Measurements from ENCODE around the gene CX3CR1. TPM values are rescaled to one million over a fixed set of nuclear protein-coding genes. Genes with fewer than 3 reads are reported as not detected.

Gene CX3CR1
- total RNA-seq, 1 donor from 2014 or later = 4.2 TPM

DNA sequence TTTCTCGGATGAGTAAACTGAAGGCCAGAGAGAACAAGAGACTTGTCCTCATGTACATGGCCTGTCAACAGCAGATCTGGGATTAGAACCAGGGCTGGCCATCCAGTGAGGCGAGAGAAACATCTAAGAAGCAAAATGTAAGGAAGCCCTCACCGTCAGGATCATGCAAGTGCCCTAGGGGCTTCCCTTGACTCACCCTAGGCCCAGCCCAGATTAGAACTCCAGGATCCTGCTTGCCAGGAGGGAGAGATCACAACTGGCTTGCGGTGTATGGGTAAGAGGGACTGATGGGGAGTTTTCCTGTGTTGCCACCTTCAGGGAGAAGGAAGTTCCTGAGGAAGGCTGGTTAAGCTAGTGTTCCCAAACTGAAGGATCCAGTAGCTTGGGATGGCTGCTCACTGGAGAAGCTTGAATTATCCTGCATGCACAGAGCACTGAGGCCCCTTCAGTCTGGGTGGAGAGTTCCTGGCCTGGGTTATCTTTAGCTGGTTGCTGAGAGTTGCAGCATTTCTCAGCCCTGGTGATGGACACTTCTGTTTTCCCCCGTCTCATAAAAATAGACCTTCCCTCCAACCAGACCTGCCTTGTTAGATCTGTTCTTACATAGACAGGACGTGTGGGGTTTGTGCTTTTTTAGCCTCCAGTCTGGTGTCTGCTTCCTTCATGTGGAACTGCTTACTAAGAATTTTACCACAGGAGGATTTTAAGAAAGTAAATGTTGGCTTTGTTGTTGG lies 59.3 kb downstream of the CX3CR1 start:
- DNase-seq (ENCODE audit: low spot score) = no peak
- no peaks in the 10 kb centered on the region for H3K9me3 Mint-ChIP-seq (ENCODE audit: unreplicated experiment)
- TF ChIP-seq, protein P1, sequence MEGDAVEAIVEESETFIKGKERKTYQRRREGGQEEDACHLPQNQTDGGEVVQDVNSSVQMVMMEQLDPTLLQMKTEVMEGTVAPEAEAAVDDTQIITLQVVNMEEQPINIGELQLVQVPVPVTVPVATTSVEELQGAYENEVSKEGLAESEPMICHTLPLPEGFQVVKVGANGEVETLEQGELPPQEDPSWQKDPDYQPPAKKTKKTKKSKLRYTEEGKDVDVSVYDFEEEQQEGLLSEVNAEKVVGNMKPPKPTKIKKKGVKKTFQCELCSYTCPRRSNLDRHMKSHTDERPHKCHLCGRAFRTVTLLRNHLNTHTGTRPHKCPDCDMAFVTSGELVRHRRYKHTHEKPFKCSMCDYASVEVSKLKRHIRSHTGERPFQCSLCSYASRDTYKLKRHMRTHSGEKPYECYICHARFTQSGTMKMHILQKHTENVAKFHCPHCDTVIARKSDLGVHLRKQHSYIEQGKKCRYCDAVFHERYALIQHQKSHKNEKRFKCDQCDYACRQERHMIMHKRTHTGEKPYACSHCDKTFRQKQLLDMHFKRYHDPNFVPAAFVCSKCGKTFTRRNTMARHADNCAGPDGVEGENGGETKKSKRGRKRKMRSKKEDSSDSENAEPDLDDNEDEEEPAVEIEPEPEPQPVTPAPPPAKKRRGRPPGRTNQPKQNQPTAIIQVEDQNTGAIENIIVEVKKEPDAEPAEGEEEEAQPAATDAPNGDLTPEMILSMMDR (IDR thresholded peaks at IDR 0.05; ENCODE audit: unreplicated experiment) = no peak
- peaks cover 16% of the 10 kb centered on the region for H3K4me1 Mint-ChIP-seq (ENCODE audit: unreplicated experiment)
- no peak overlapping the region for H3K4me3 Mint-ChIP-seq (ENCODE audit: unreplicated experiment)
- H3K27me3 Mint-ChIP-seq (ENCODE audit: unreplicated experiment) = peaks cover 2% of the 10 kb centered on the region
- no peaks in the 10 kb centered on the region for H3K36me3 Mint-ChIP-seq (ENCODE audit: low read depth, unreplicated experiment)
- no peak overlapping the region for H3K27ac Mint-ChIP-seq (ENCODE audit: unreplicated experiment)

DNA sequence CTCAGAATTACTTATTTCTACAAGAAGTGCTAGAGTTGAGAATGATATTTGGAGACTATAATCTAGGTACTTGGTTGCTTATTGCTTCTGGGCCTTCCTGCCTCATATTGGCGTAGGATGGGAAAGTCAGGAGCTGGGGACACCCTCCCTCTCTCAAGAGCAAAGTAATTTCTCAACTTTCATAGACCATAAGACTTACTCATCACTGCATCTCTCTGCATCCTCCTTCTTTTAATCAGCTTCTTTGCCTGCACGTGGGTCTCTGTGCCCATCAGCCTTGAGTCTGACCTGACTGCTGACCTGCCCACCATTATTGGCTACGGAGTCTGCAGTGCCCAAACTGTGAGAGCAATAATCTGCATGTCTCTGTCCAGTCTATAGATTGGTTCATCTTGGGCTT lies 60.1 kb downstream of the CX3CR1 start:
- H3K36me3 Mint-ChIP-seq (ENCODE audit: low read depth, unreplicated experiment) = no peaks in the 10 kb centered on the region
- H3K4me3 Mint-ChIP-seq (ENCODE audit: unreplicated experiment) = no peak overlapping the region
- TF ChIP-seq, protein P1 (IDR thresholded peaks at IDR 0.05; ENCODE audit: unreplicated experiment) = no peak
- no peaks in the 10 kb centered on the region for H3K9me3 Mint-ChIP-seq (ENCODE audit: unreplicated experiment)
- no peak overlapping the region for H3K27ac Mint-ChIP-seq (ENCODE audit: unreplicated experiment)
- H3K27me3 Mint-ChIP-seq (ENCODE audit: unreplicated experiment) = peaks cover 2% of the 10 kb centered on the region
- no peak for DNase-seq (ENCODE audit: low spot score)
- H3K4me1 Mint-ChIP-seq (ENCODE audit: unreplicated experiment) = peaks cover 16% of the 10 kb centered on the region

DNA sequence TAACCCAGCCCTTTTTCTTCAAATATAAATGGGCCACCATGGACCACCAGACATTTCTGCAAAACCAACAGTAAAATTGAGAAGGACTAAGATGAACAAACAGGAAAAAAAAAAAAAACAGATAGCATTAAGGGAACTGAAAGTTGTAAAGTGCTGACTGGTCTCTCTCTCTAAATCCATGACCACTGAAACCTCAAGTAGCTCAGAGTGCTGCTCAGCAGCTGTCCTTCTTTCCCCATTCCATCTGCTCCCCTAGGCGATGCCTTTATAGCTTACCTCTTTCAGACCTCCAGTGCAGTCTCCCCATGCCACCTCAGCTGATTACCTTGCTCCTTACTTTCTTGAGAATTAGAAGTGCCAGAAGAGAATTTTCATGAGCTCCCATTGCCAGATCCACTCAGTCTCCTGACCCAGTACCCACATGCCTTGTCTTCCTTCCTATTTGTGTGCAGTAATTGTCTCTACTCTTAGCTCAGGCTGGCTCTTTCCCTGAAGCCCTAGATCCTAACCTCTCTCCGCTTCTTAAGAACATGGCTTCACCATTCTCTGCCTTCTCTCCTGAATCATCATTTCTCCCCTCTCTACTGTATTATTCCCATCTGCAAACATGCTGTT lies 63.6 kb downstream of the CX3CR1 start:
- no peaks in the 10 kb centered on the region for H3K9me3 Mint-ChIP-seq (ENCODE audit: unreplicated experiment)
- no peak overlapping the region for H3K27ac Mint-ChIP-seq (ENCODE audit: unreplicated experiment)
- peaks cover 26% of the 10 kb centered on the region for H3K4me1 Mint-ChIP-seq (ENCODE audit: unreplicated experiment)
- no peak for DNase-seq (ENCODE audit: low spot score)
- no peaks in the 10 kb centered on the region for H3K36me3 Mint-ChIP-seq (ENCODE audit: low read depth, unreplicated experiment)
- H3K4me3 Mint-ChIP-seq (ENCODE audit: unreplicated experiment) = no peak overlapping the region
- TF ChIP-seq, protein P1 (IDR thresholded peaks at IDR 0.05; ENCODE audit: unreplicated experiment) = no peak
- H3K27me3 Mint-ChIP-seq (ENCODE audit: unreplicated experiment) = peaks cover 1% of the 10 kb centered on the region

DNA sequence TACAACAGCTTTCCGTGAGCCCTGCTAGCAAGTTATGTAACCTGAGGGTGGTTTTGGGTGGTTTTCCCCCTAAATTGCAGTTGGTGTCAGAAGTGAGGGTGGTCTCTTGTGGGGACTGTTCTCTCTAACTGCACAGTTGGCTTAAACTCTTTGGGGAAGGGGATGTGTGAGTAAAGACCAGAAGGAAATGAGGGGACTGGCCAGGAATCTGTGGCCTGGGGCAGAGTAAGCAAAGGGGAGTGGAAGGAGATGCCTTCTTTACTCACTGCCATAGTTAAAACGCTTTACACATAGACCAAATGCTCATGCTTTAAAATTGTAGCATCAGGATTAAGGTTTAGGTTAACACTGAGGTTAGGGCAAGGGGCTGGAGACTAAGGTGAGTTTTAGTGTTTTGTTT lies 66.2 kb downstream of the CX3CR1 start:
- H3K4me3 Mint-ChIP-seq (ENCODE audit: unreplicated experiment) = no peak overlapping the region
- H3K9me3 Mint-ChIP-seq (ENCODE audit: unreplicated experiment) = no peaks in the 10 kb centered on the region
- TF ChIP-seq, protein P1 (IDR thresholded peaks at IDR 0.05; ENCODE audit: unreplicated experiment) = no peak
- H3K36me3 Mint-ChIP-seq (ENCODE audit: low read depth, unreplicated experiment) = no peaks in the 10 kb centered on the region
- peaks cover 1% of the 10 kb centered on the region for H3K27me3 Mint-ChIP-seq (ENCODE audit: unreplicated experiment)
- DNase-seq (ENCODE audit: low spot score) = no peak
- peaks cover 25% of the 10 kb centered on the region for H3K4me1 Mint-ChIP-seq (ENCODE audit: unreplicated experiment)
- H3K27ac Mint-ChIP-seq (ENCODE audit: unreplicated experiment) = no peak overlapping the region

Other genes with a start within 250 kb of the CX3CR1 start
- 0.69 TPM for gene SCN11A, start 228.1 kb downstream of the CX3CR1 start, total RNA-seq (ENCODE audit: unreplicated experiment)
- gene WDR48, start 228.0 kb downstream of the CX3CR1 start, total RNA-seq (ENCODE audit: unreplicated experiment) = 33.4 TPM
- gene GORASP1, start 172.4 kb downstream of the CX3CR1 start, total RNA-seq (ENCODE audit: unreplicated experiment) = 130 TPM
- gene TTC21A, start 172.4 kb downstream of the CX3CR1 start, total RNA-seq (ENCODE audit: unreplicated experiment) = 41.7 TPM
- gene CSRNP1, start 126.4 kb downstream of the CX3CR1 start, total RNA-seq (ENCODE audit: unreplicated experiment) = 20.8 TPM
- gene XIRP1, start 87.4 kb downstream of the CX3CR1 start, total RNA-seq (ENCODE audit: unreplicated experiment) = 0.21 TPM
- gene CCR8, start 49.7 kb upstream of the CX3CR1 start, total RNA-seq (ENCODE audit: unreplicated experiment) = not detected
- gene SLC25A38, start 103.3 kb upstream of the CX3CR1 start, total RNA-seq (ENCODE audit: unreplicated experiment) = 21.2 TPM
- gene RPSA, start 126.7 kb upstream of the CX3CR1 start, total RNA-seq (ENCODE audit: unreplicated experiment) = 2,445 TPM
- not detected for gene MOBP, start 187.6 kb upstream of the CX3CR1 start, total RNA-seq (ENCODE audit: unreplicated experiment)